ENCODE results near the gene SIGLEC5.
"Not testable (repeated sequence)": the region's sequence is repeated elsewhere in the genome, so short reads cannot be mapped to it uniquely, and the experiment has no call there.

The SIGLEC5 gene

GRCh38 chr19:51630315-51630714, at the start of gene SIGLEC5:
TSS of gene SIGLEC5 (minus strand) at chr19:51630401. CDS start at chr19:51630335, 66 bp downstream.
- not testable (repeated sequence) for DNase-seq

GRCh38 chr19:51676566-51677083, 46.4 kb upstream of the SIGLEC5 start:
- no peak for DNase-seq

- DNase-seq = not testable (repeated sequence)
Measured at GRCh38 chr19:51675911-51676565, 45.8 kb upstream of the SIGLEC5 start.

GRCh38 chr19:51668216-51668615, 38.0 kb upstream of the SIGLEC5 start:
- DNase-seq = no peak

GRCh38 chr19:51664997-51665396, 34.8 kb upstream of the SIGLEC5 start:
- no peak for DNase-seq

GRCh38 chr19:51664131-51664530, 33.9 kb upstream of the SIGLEC5 start:
- DNase-seq = no peak

GRCh38 chr19:51663650-51664049, 33.4 kb upstream of the SIGLEC5 start:
- DNase-seq = no peak

- DNase-seq = peak in 1 of 2 experiments; percentile 34
Measured at GRCh38 chr19:51660975-51661600, 30.9 kb upstream of the SIGLEC5 start.

- no peak for DNase-seq
Measured at GRCh38 chr19:51654783-51655182, 24.6 kb upstream of the SIGLEC5 start.

GRCh38 chr19:51653162-51653561, 23.0 kb upstream of the SIGLEC5 start:
- no peak for DNase-seq

GRCh38 chr19:51652266-51652665, 22.1 kb upstream of the SIGLEC5 start:
- no peak for DNase-seq

- DNase-seq = no peak
Measured at GRCh38 chr19:51651216-51651846, 21.1 kb upstream of the SIGLEC5 start.

- no peak for DNase-seq
Measured at GRCh38 chr19:51647318-51647717, 17.1 kb upstream of the SIGLEC5 start.

- not testable (repeated sequence) for DNase-seq
Measured at GRCh38 chr19:51646730-51647129, 16.5 kb upstream of the SIGLEC5 start, which contains the start of gene SIGLEC14. TSS of gene SIGLEC14 (minus strand) at chr19:51646825. CDS start at chr19:51646759, 66 bp downstream.

- no peak for DNase-seq
Measured at GRCh38 chr19:51644636-51645271, 14.6 kb upstream of the SIGLEC5 start.

- DNase-seq = no peak
Measured at GRCh38 chr19:51641648-51642047, 11.4 kb upstream of the SIGLEC5 start.

GRCh38 chr19:51640386-51640785, 10.2 kb upstream of the SIGLEC5 start:
- no peak for DNase-seq

GRCh38 chr19:51639916-51640315, 9.7 kb upstream of the SIGLEC5 start:
- DNase-seq = no peak

- peak in 1 of 2 experiments; percentile 1 for DNase-seq
Measured at GRCh38 chr19:51637362-51637978, 7.3 kb upstream of the SIGLEC5 start.

GRCh38 chr19:51632126-51632525, 1.9 kb upstream of the SIGLEC5 start:
- no peak for DNase-seq

- no peak for DNase-seq
Measured at GRCh38 chr19:51628153-51628939, 1.9 kb downstream of the SIGLEC5 start.
